Measurements from ENCODE around the gene RPL4. TPM values are rescaled to one million over a fixed set of nuclear protein-coding genes. Genes with fewer than 3 reads are reported as not detected.
"Not testable (repeated sequence)": the region's sequence is repeated elsewhere in the genome, so short reads cannot be mapped to it uniquely, and the experiment has no call there.

Gene RPL4
- total RNA-seq, 2 donors from 2014 or later = 2,395 to 5,607 TPM

DNA sequence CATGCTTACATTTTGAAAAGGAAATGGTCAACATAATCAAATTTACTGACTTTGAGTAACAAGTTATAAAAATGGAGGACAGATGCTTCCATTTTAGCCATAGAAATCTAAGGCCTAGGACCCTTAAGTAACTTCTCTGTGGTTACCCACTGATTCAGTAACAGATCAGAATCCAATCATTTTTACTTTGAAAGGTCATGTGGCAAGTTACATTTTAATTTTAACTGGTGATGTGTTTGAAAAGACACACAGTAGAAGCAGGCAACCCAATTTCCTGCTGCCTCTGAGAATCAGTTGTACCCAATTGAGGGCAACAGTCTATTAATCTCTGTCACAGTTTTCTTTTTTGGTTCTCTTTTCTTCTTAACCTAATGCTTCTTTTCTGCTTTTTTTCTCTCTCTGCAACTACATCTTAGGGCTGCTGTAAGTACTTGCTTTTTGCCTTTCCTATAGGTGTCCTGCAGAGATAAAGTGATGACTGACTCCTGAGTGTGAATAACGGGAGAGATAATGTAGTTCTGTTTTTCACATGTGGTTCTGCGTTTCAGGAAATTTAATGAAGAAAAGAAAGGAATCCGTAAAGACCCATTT, 3.7 kb upstream of the RPL4 start:
- Histone ChIP-seq H3K27ac (no peak overlapping the region), H3K4me3 (no peak overlapping the region), H3K9me3 (no peaks in the 10 kb centered on the region), H3K36me3 (no peaks in the 10 kb centered on the region), H3K27me3 (replicated peaks; ENCODE audit: insufficient read depth) (no peaks in the 10 kb centered on the region), H3K4me1 (replicated peaks) (peaks cover 4% of the 10 kb centered on the region)
- TF ChIP-seq POLR2A (IDR thresholded peaks at IDR 0.05) (no peak), POLR2AphosphoS5 (IDR thresholded peaks at IDR 0.05) (no peak)
- TF ChIP-seq, protein P1, sequence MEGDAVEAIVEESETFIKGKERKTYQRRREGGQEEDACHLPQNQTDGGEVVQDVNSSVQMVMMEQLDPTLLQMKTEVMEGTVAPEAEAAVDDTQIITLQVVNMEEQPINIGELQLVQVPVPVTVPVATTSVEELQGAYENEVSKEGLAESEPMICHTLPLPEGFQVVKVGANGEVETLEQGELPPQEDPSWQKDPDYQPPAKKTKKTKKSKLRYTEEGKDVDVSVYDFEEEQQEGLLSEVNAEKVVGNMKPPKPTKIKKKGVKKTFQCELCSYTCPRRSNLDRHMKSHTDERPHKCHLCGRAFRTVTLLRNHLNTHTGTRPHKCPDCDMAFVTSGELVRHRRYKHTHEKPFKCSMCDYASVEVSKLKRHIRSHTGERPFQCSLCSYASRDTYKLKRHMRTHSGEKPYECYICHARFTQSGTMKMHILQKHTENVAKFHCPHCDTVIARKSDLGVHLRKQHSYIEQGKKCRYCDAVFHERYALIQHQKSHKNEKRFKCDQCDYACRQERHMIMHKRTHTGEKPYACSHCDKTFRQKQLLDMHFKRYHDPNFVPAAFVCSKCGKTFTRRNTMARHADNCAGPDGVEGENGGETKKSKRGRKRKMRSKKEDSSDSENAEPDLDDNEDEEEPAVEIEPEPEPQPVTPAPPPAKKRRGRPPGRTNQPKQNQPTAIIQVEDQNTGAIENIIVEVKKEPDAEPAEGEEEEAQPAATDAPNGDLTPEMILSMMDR (IDR thresholded peaks at IDR 0.05) = no peak
- no peak for DNase-seq (ENCODE audit: low spot score)
- intact Hi-C loops (cut with DNase I) = loop anchor here (10.0 kb wide), 1 partner anchor 196 kb away; the partner anchor contains the start of gene SMAD6
- 96% methylated on average over 3 of the region's 3 CpGs for WGBS

DNA sequence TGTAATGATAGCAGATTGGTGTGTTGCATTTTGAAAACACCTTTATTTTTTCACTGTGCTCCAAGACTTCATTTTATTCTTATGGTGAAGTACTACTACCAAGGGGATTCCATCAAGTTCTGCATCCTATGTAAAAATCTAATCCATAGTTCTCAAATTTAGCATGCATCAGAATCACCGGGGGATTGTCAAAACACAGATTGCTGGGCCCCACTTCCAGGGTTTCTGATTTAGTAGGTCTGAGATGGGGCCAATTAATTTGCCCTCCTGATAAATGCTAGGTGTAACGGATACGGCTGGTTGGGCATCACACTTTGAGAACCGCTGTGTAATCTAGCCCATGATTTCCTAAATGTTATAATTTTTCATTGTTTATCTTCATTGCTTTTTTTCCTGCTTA, 1.2 kb upstream of the RPL4 start:
- Histone ChIP-seq H3K4me3 (peak overlapping the region in 1 of 2 donors; percentile 90), H3K9me3 (no peaks in the 10 kb centered on the region), H3K27me3 (replicated peaks; ENCODE audit: insufficient read depth) (no peaks in the 10 kb centered on the region), H3K4me1 (replicated peaks) (peaks cover 4% of the 10 kb centered on the region), H3K27ac (no peak overlapping the region), H3K36me3 (peaks cover 6 to 8% of the 10 kb centered on the region in 2 donors)
- 35% methylated on average over 4 of the region's 4 CpGs for WGBS
- intact Hi-C loops (cut with DNase I) = loop anchor here (10.0 kb wide), 1 partner anchor 199 kb away; the partner anchor contains the start of gene SMAD6
- DNase-seq (ENCODE audit: low spot score) = no peak
- TF ChIP-seq POLR2AphosphoS5 (IDR thresholded peaks at IDR 0.05) (no peak), POLR2A (IDR thresholded peaks at IDR 0.05) (no peak)
- TF ChIP-seq, protein P1 (IDR thresholded peaks at IDR 0.05) = no peak

DNA sequence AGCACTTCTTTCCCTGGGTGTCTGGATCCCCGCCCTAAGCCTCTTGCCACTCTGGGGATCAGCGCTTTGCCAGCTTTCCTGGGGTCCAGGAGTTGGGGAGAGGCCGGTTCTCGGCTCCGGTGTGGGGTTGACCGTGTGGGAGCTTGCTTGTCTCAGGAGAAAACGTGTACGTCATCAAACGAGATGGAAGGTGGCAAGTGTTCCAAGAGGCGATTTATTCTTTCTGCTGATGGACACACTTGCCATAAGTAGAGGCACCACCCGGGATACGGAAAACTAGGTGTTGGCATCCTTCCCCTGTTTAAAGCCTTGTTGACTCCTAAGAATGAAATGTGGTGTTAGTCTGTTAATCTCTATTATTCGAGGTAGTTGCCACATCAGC, 766 bp upstream of the RPL4 start:
- Histone ChIP-seq H3K36me3 (peaks cover 9 to 12% of the 10 kb centered on the region in 2 donors), H3K4me1 (replicated peaks) (peaks cover 4% of the 10 kb centered on the region), H3K9me3 (no peaks in the 10 kb centered on the region), H3K27me3 (replicated peaks; ENCODE audit: insufficient read depth) (no peaks in the 10 kb centered on the region), H3K4me3 (peak overlapping the region; percentile 75 to 90), H3K27ac (peak overlapping the region; percentile 78 to 95)
- DNase-seq (ENCODE audit: low spot score) = no peak
- TF ChIP-seq POLR2A (IDR thresholded peaks at IDR 0.05) (no peak), POLR2AphosphoS5 (IDR thresholded peaks at IDR 0.05) (no peak)
- TF ChIP-seq, protein P1 (IDR thresholded peaks at IDR 0.05) = no peak
- intact Hi-C loops (cut with DNase I) = loop anchor here (10.0 kb wide), 1 partner anchor 199 kb away; the partner anchor contains the start of gene SMAD6
- WGBS = 0% methylated on average over 13 of the region's 13 CpGs

DNA sequence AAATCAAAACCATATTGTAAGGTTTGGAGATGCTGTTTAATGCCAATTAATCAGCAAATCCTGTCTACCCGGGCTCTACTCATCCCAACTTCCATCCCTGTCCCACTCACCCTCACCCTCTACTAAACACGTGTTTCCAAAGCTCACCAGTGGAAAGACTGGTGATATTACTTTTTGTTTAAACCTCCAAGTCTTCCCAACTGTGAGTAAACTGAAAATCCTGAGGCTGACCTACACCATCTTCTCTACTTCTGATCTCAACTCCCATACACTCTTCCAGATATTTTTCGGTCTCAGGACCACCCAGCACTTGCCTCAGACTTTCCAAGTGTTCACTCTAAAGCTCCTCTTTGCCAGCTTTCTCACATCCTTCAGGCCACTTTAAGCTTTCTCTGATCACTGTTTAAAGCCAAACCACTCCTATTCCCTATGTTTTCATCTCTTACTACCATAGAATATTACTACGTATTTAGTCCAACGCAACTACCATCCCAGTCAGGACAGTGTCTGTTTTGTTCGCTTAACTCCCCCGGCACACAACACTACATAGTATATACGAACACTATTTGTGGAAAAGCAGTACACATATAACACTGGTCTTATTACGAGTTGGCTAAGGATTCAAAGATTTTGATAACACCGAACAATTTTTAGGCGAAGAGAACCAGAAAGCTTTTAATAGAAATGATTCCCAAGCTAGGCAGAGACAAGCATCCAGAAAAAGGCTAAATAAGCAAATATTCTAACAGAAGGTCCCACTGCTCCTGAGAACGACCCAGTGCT, 684 bp downstream of the RPL4 start:
- TF ChIP-seq, protein P1 (IDR thresholded peaks at IDR 0.05) = no peak
- TF ChIP-seq POLR2AphosphoS5 (IDR thresholded peaks at IDR 0.05) (no peak), POLR2A (IDR thresholded peaks at IDR 0.05) (no peak)
- peak overlapping the region; percentile 78 to 95 for H3K27ac ChIP-seq
- peaks cover 4% of the 10 kb centered on the region for H3K4me1 ChIP-seq (replicated peaks)
- DNase-seq (ENCODE audit: low spot score) = no peak
- H3K4me3 ChIP-seq = peak overlapping the region; percentile 75 to 90
- under 1% methylated on average over 12 of the region's 12 CpGs for WGBS
- H3K36me3 ChIP-seq = peaks cover 19 to 24% of the 10 kb centered on the region in 2 donors
- no peaks in the 10 kb centered on the region for H3K9me3 ChIP-seq
- no peaks in the 10 kb centered on the region for H3K27me3 ChIP-seq (replicated peaks; ENCODE audit: insufficient read depth)
- intact Hi-C loops (cut with DNase I) = loop anchor here (10.0 kb wide), 1 partner anchor 201 kb away; the partner anchor contains the start of gene SMAD6

DNA sequence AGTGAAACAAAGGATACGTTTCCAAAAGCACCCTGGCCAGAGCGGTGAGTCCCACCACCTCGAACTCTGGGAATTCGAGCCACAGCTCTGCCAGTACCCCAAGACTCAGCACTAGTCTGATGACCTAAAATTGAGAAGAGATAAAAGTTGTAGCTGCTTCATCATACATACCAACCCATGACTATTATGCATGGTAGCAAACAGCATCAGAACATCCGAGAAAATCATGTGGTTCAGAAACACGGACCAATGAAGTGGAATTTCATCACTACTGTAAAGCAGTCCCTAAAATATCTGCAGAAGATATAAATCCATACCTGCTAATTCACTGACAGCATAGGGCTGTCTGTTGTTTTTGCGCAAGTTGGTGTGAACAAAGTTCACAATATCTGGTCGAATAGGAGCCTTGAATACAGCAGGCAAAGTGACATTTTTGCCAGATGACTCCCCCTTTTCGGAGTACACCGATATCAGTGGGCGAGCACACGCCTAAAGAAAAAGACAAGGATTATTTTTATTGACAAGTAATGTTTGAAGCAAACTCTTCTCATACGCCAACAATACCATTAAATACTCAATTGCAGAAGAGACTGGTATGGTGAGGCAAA, 1.5 kb downstream of the RPL4 start:
- not testable (repeated sequence) for H3K9me3 ChIP-seq; DNase-seq (ENCODE audit: low spot score); H3K27me3 ChIP-seq (replicated peaks; ENCODE audit: insufficient read depth); H3K4me1 ChIP-seq (replicated peaks)
- peak overlapping the region; percentile 75 to 90 for H3K4me3 ChIP-seq
- H3K27ac ChIP-seq = peak overlapping the region in 1 of 2 donors; percentile 95
- intact Hi-C loops (cut with DNase I) = loop anchor here (10.0 kb wide), 1 partner anchor 202 kb away; the partner anchor contains the start of gene SMAD6
- 55% methylated on average over 13 of the region's 13 CpGs for WGBS
- H3K36me3 ChIP-seq = peaks cover 19 to 24% of the 10 kb centered on the region in 2 donors
